Trophoblast cell (in vitro differentiated cells and primary cell): ENCODE measurements around the gene MAP3K7.

Experiments used
- DNase-seq, 2 donors: peaks; one replicate each; pipeline ENCODE4 v3.0.0-alpha.2; 2016
- H2AFZ ChIP-seq: 2 replicates; pipeline ENCODE4 v1.6.1; 2013; ENCODE audit warnings: low read length, moderate library complexity, mild to moderate bottlenecking; ENCODE audit not compliant: insufficient read depth, poor library complexity
- H2AK5ac ChIP-seq: 2 replicates; pipeline ENCODE4 v1.6.1; 2013; ENCODE audit warnings: mild to moderate bottlenecking, low read length
- H2BK120ac ChIP-seq: 2 replicates; pipeline ENCODE4 v1.6.1; 2013; ENCODE audit warnings: low read length, mild to moderate bottlenecking, moderate library complexity; ENCODE audit not compliant: insufficient read depth, poor library complexity
- H2BK12ac ChIP-seq: 2 replicates; pipeline ENCODE4 v1.6.1; 2013; ENCODE audit warnings: mild to moderate bottlenecking, low read length, moderate library complexity
- H2BK5ac ChIP-seq: 2 replicates; pipeline ENCODE4 v1.6.1; 2013; ENCODE audit warnings: low read length, low read depth, moderate library complexity, mild to moderate bottlenecking; ENCODE audit not compliant: poor library complexity
- H3K14ac ChIP-seq: 2 replicates; pipeline ENCODE4 v1.6.1; 2013; ENCODE audit warnings: mild to moderate bottlenecking, low read length
- H3K18ac ChIP-seq: 2 replicates; pipeline ENCODE4 v1.6.1; 2013; ENCODE audit warnings: mild to moderate bottlenecking, low read length
- H3K23ac ChIP-seq: 2 replicates; pipeline ENCODE4 v1.6.1; 2013; ENCODE audit warnings: low read length
- H3K27ac ChIP-seq: 2 replicates; pipeline ENCODE4 v1.5.1; 2013; ENCODE audit warnings: low read depth, mild to moderate bottlenecking, inconsistent platforms, low read length, moderate library complexity
- H3K27me3 ChIP-seq: 2 replicates; pipeline ENCODE4 v1.6.1; 2013; ENCODE audit warnings: inconsistent platforms, mild to moderate bottlenecking, low read length, moderate library complexity; ENCODE audit not compliant: insufficient read depth
- H3K36me3 ChIP-seq, 2 experiments: 1 replicate in 1 of 2; 2 replicates in 1 of 2; pipeline ENCODE4 v1.6.1; 2013; ENCODE audit warnings: low read length in 2 of 2, mild to moderate bottlenecking in 2 of 2, moderate library complexity in 1 of 2; ENCODE audit not compliant: insufficient read depth in 2 of 2, control insufficient read depth in 1 of 2
- H3K4ac ChIP-seq: 2 replicates; pipeline ENCODE4 v1.6.1; 2013; ENCODE audit warnings: low read depth, mild to moderate bottlenecking, low read length, moderate library complexity
- H3K4me1 ChIP-seq, 2 experiments: 1 replicate in 1 of 2; 2 replicates in 1 of 2; pipeline ENCODE4 v1.6.1; 2013; ENCODE audit warnings: low read length in 2 of 2, mild to moderate bottlenecking in 2 of 2, moderate library complexity in 1 of 2; ENCODE audit not compliant: insufficient read depth in 2 of 2, control insufficient read depth in 1 of 2
- H3K4me2 ChIP-seq: 2 replicates; pipeline ENCODE4 v1.6.1; 2013; ENCODE audit warnings: inconsistent platforms, mild to moderate bottlenecking, low read length, moderate library complexity
- H3K4me3 ChIP-seq: 2 replicates; pipeline ENCODE4 v1.5.1; 2013; ENCODE audit warnings: mild to moderate bottlenecking, low read depth, low read length, inconsistent platforms
- H3K79me1 ChIP-seq: one replicate; pipeline ENCODE4 v1.6.1; 2013; ENCODE audit warnings: low read length
- H3K79me2 ChIP-seq: 2 replicates; pipeline ENCODE4 v1.6.1; 2013; ENCODE audit warnings: low read length, mild to moderate bottlenecking; ENCODE audit not compliant: control insufficient read depth, insufficient read depth, poor library complexity
- H3K9ac ChIP-seq: 2 replicates; pipeline ENCODE4 v1.6.1; 2013; ENCODE audit warnings: mild to moderate bottlenecking, low read length
- H3K9me3 ChIP-seq: 2 replicates; pipeline ENCODE4 v1.6.1; 2013; ENCODE audit warnings: low read depth, mild to moderate bottlenecking, control low read depth, inconsistent platforms, low read length; ENCODE audit not compliant: insufficient read depth
- H4K12ac ChIP-seq: 2 replicates; pipeline ENCODE4 v1.6.1; 2013; ENCODE audit warnings: low read depth, mild to moderate bottlenecking, low read length, moderate library complexity
- H4K8ac ChIP-seq: 2 replicates; pipeline ENCODE4 v1.6.1; 2013; ENCODE audit warnings: low read depth, mild to moderate bottlenecking, low read length, moderate library complexity
- H4K91ac ChIP-seq: one replicate; pipeline ENCODE4 v1.6.1; 2013; ENCODE audit warnings: low read depth, mild to moderate bottlenecking, low read length, moderate library complexity
- WGBS: extraction: QIAGEN DNeasy Blood & Tissue Kit; methylation state at CpG from one replicate; pipeline ENCODE4 v1.1.7; 2013; ENCODE audit warnings: missing lambda C conversion rate; ENCODE audit not compliant: insufficient read length, insufficient coverage; ENCODE audit errors: extremely low coverage; 5-methylcytosine and 5-hydroxymethylcytosine counted together

The MAP3K7 gene

DNA sequence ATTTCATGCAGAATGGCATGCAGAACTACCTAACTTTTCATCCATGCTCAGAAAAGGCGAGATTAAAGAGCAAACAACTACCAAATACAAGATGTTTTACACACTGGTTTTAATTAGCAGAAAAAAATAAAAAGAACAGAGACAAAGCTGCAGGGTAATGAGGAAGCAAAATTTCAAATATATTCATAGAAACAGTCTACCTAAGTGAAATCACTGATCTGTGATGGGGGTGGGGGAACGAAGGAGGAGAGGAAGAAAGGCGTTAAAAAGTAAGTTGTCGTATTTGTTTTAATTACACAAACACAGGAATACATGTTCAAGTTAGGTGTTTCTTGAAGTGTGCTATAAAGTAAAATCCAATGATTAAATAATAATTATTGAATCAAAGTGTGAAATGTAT is 42.1 kb downstream of the MAP3K7 start:
- Histone ChIP-seq H4K12ac (no peak overlapping the region), H2BK12ac (no peak overlapping the region), H3K9me3 (no peaks in the 10 kb centered on the region), H3K36me3 (peaks cover 3 to 16% of the 10 kb centered on the region in 2 experiments), H3K79me2 (no peaks in the 10 kb centered on the region), H3K23ac (no peak overlapping the region), H4K8ac (no peak overlapping the region), H2BK5ac (no peak overlapping the region), H3K79me1 (no peaks in the 10 kb centered on the region), H2BK120ac (no peak overlapping the region), H3K27me3 (no peaks in the 10 kb centered on the region), H3K4me3 (no peak overlapping the region), H3K9ac (no peak overlapping the region), H3K14ac (no peak overlapping the region), H3K4ac (no peak overlapping the region), H3K27ac (no peak overlapping the region), H2AK5ac (no peak overlapping the region), H3K4me2 (no peak overlapping the region), H2AFZ (no peak overlapping the region), H3K18ac (no peak overlapping the region), H3K4me1 (no peaks in the 10 kb centered on the region), H4K91ac (no peak overlapping the region)
- WGBS, result 100% methylated on average over 3 of the region's 4 CpGs
- no peak for DNase-seq

- H3K4me1 ChIP-seq, result no peaks in the 10 kb centered on the region
- no peaks in the 10 kb centered on the region for H3K9me3 ChIP-seq
- no peak overlapping the region for H4K91ac ChIP-seq
- H3K14ac ChIP-seq, result no peak overlapping the region
- H2BK12ac ChIP-seq, result no peak overlapping the region
- H4K8ac ChIP-seq, result no peak overlapping the region
- peaks cover 3 to 14% of the 10 kb centered on the region in 2 experiments for H3K36me3 ChIP-seq
- H4K12ac ChIP-seq, result no peak overlapping the region
- H2AFZ ChIP-seq, result no peak overlapping the region
- no peak overlapping the region for H3K4ac ChIP-seq
- no peak overlapping the region for H3K4me2 ChIP-seq
- no peaks in the 10 kb centered on the region for H3K27me3 ChIP-seq
- H2BK5ac ChIP-seq, result no peak overlapping the region
- H3K18ac ChIP-seq, result no peak overlapping the region
- H2AK5ac ChIP-seq, result no peak overlapping the region
- H3K27ac ChIP-seq, result no peak overlapping the region
- H3K9ac ChIP-seq, result no peak overlapping the region
- no peak overlapping the region for H2BK120ac ChIP-seq
- no peak overlapping the region for H3K4me3 ChIP-seq
- DNase-seq, result no peak
- H3K79me1 ChIP-seq, result no peaks in the 10 kb centered on the region
- H3K23ac ChIP-seq, result no peak overlapping the region
- H3K79me2 ChIP-seq, result no peaks in the 10 kb centered on the region
Observed at GRCh38 chr6:90544081-90544480, 42.8 kb downstream of the MAP3K7 start.

GRCh38 chr6:90541221-90541620 is 45.7 kb downstream of the MAP3K7 start:
- no peak overlapping the region for H4K91ac ChIP-seq
- H3K27ac ChIP-seq, result no peak overlapping the region
- H3K14ac ChIP-seq, result no peak overlapping the region
- H3K4me1 ChIP-seq, result no peaks in the 10 kb centered on the region
- H3K18ac ChIP-seq, result no peak overlapping the region
- H2BK12ac ChIP-seq, result no peak overlapping the region
- no peak overlapping the region for H4K8ac ChIP-seq
- H2AFZ ChIP-seq, result no peak overlapping the region
- no peak overlapping the region for H2BK120ac ChIP-seq
- H3K36me3 ChIP-seq, result peaks cover 0 to 8% of the 10 kb centered on the region in 2 experiments
- H3K4ac ChIP-seq, result no peak overlapping the region
- H4K12ac ChIP-seq, result no peak overlapping the region
- no peaks in the 10 kb centered on the region for H3K9me3 ChIP-seq
- WGBS, result no CpG with 5 or more reads among the region's 3 CpGs
- no peaks in the 10 kb centered on the region for H3K79me1 ChIP-seq
- no peak overlapping the region for H2AK5ac ChIP-seq
- H3K27me3 ChIP-seq, result no peaks in the 10 kb centered on the region
- H3K79me2 ChIP-seq, result no peaks in the 10 kb centered on the region
- no peak overlapping the region for H3K23ac ChIP-seq
- no peak overlapping the region for H2BK5ac ChIP-seq
- no peak overlapping the region for H3K4me3 ChIP-seq
- no peak overlapping the region for H3K9ac ChIP-seq
- no peak for DNase-seq
- no peak overlapping the region for H3K4me2 ChIP-seq

GRCh38 chr6:90538278-90539046 is 48.4 kb downstream of the MAP3K7 start:
- Histone ChIP-seq H3K4ac (no peak overlapping the region), H3K79me2 (no peaks in the 10 kb centered on the region), H3K27ac (no peak overlapping the region), H3K36me3 (no peaks in the 10 kb centered on the region), H2BK12ac (no peak overlapping the region), H2AK5ac (no peak overlapping the region), H3K4me1 (no peaks in the 10 kb centered on the region), H4K8ac (no peak overlapping the region), H3K27me3 (no peaks in the 10 kb centered on the region), H3K79me1 (no peaks in the 10 kb centered on the region), H3K4me3 (no peak overlapping the region), H3K23ac (no peak overlapping the region), H3K14ac (no peak overlapping the region), H4K12ac (no peak overlapping the region), H3K9ac (no peak overlapping the region), H2AFZ (no peak overlapping the region), H3K9me3 (no peaks in the 10 kb centered on the region), H3K4me2 (no peak overlapping the region), H2BK120ac (no peak overlapping the region), H4K91ac (no peak overlapping the region), H2BK5ac (no peak overlapping the region), H3K18ac (no peak overlapping the region)
- WGBS, result no CpG with 5 or more reads among the region's 4 CpGs
- DNase-seq, result peak in 1 of 2 donors; percentile 58
